GM10248 (cell line): Measurements from ENCODE around the gene ZNF423.

Source experiments
- CTCF ChIA-PET: fragments of 300-600 bp; sonication (Branson Sonifier 250); formaldehyde crosslinking; extraction: SDS; loops from one replicate; lab custom pipeline; 2021; ENCODE audit warnings: antibody characterized with exemption; lab: Yijun Ruan, JAX
- POLR2A ChIA-PET: fragments of 350-650 bp; sonication (Branson Sonifier 250); formaldehyde crosslinking; extraction: SDS; loops from one replicate; lab custom pipeline; 2020; ENCODE audit warnings: antibody characterized with exemption; lab: Yijun Ruan, JAX
- DNase-seq: peaks from one replicate; pipeline ENCODE4 v3.0.0; 2012; ENCODE audit errors: extremely low spot score
- TF ChIP-seq, protein P1 (sequence below): IDR thresholded peaks from 2 replicates; pipeline ENCODE4 v1.5.1; 2012; ENCODE audit warnings: mild to moderate bottlenecking, low read depth; ENCODE audit errors: extremely low read depth, missing control alignments, control extremely low read depth

ZNF423 gene

DNA sequence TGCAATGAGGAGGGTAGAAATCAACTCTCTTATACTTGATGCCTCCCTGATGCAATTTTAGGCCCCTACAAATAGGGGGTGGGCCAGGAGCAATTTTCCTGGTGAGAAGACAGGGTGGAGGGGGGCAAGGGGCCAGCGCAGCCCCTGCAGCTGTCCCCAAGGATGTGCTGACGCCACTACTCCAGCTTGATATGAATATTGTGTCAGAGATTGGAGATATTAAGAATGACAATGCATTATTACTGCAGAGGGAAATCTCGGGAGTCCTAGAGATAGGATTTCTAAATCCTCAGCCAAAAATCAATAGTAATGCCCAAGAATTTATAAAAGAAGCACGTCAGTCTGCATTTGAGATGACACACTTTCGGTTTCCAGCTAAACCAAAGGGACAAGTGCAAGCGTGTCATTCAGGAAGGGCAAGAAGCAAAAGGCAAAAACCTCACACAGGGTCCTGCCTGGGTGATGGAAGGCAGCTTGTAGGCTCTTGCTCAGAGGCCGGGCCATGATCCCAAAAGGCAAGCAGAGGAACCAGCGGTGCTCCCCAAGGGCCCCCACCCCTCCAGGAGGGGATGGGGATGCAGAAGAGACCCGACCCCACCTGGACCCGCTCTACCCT is 303.5 kb downstream of the ZNF423 start:
- ChIA-PET POLR2A (no interaction called here), CTCF (no interaction called here)
- no peak for DNase-seq
- TF ChIP-seq, protein P1, sequence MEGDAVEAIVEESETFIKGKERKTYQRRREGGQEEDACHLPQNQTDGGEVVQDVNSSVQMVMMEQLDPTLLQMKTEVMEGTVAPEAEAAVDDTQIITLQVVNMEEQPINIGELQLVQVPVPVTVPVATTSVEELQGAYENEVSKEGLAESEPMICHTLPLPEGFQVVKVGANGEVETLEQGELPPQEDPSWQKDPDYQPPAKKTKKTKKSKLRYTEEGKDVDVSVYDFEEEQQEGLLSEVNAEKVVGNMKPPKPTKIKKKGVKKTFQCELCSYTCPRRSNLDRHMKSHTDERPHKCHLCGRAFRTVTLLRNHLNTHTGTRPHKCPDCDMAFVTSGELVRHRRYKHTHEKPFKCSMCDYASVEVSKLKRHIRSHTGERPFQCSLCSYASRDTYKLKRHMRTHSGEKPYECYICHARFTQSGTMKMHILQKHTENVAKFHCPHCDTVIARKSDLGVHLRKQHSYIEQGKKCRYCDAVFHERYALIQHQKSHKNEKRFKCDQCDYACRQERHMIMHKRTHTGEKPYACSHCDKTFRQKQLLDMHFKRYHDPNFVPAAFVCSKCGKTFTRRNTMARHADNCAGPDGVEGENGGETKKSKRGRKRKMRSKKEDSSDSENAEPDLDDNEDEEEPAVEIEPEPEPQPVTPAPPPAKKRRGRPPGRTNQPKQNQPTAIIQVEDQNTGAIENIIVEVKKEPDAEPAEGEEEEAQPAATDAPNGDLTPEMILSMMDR = no peak

DNA sequence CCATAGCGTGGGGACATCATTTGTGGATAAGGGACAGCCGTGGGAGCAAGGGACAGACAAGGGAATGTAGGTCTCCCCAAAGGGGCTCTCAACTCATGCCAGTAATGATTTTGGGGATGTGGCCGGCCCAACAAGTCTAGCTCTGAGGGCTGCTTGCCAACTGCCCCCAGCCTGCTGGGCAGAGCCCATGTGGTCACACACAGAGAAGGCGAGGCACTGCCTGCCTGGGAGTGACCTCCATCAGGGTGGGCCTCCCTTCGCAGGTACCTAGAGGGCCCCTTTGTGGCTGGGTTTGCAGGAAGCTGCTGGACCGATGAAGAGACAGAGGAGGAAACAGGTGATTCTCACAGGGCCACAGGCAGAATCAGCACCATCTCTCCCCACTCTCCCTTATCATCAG is 305.2 kb downstream of the ZNF423 start:
- CTCF ChIA-PET = no interaction called here
- TF ChIP-seq, protein P1 = no peak
- POLR2A ChIA-PET = no interaction called here
- no peak for DNase-seq

DNA sequence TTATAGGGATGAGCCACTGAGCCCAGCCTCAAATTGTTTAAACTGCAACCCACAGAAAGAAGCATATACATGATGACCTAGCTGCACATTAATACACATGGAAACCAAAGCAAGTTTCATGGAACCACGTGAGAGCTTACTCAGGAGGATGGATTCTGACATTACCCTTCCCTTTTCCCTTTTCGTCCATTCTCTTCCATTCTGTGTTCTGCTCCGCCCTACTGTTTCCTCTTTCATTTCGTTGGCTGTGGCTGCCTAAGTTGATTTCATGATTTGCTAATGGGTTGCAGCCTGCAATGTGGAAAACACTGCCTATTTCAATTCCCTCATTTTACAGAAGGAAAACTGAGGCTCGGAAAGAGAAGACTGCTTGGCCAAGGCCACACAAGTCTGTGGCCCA is 305.8 kb downstream of the ZNF423 start:
- CTCF ChIA-PET = no interaction called here
- TF ChIP-seq, protein P1 = no peak
- DNase-seq = no peak
- POLR2A ChIA-PET = no interaction called here

DNA sequence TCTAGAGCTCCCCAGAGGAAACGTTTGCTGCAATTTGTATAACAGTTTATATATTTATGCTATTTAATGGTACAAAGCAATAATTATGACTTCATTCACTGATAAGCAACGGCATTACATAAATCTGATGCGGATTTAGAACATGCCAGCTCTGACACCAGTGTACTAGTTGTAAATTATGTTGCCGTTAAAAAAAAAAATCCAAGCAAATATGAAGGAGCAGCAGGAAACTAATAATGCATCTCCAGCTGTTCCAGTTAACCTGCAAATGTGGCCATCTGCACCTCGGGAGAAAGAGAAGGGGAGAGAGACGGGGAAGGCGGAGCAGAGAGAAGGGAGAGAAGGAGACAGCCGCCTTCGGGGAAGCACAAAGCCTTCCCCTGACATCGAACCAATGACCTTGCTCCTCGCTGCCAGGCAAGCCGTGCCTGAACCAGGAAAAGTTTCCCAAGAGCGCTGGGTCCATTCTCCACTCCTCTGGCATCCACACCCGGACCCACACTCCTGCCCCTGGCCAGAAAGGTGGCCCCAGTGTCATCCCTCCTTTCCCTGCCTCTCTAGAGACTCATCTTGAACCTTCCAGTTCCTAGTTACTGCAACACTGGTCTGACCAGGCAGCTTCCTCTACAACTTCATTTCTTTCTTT is 307.5 kb downstream of the ZNF423 start:
- no peak for DNase-seq
- ChIA-PET CTCF (no interaction called here), POLR2A (no interaction called here)
- TF ChIP-seq, protein P1 = no peak

DNA sequence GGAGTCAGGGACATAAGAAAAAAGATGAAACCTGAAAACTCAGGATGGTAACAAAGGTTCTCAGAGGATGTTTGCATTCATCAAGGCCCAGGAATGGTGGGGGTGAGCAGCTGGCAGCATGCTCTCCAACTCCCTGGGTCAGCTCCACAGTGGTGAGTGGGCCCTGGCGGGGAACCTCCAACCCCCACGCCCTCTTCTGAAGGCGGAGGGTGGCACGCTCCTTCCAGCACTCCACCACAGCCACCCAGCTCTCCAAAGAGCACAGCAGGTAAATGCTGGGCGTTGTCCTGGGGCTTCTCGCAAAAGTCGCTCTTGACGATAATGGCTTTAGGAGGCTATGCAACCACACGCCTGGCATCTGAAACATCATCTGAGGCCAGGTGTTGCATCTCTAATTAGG is 308.5 kb downstream of the ZNF423 start:
- POLR2A ChIA-PET = no interaction called here
- CTCF ChIA-PET = no interaction called here
- DNase-seq = no peak
- TF ChIP-seq, protein P1 = no peak

DNA sequence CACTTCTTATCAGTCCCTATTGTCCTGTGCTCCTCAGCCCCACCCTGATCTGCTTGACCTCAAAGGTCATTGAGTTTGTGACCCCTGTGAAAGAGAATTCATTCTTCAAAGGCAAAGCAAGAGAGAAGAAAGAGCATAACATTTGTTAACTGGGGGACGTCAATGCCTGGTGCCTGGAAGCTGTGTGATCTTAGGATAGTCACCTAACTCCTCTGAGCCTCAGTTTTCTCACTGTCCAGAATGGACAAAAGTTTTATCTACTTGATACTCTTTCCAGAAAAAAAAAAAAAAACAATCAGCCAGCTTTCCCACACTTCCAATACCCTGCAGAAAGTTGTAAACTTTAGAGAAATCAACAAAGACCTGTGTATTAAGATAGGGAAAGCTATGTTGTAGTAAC is 309.2 kb downstream of the ZNF423 start:
- no peak for DNase-seq
- POLR2A ChIA-PET = no interaction called here
- TF ChIP-seq, protein P1 = no peak
- CTCF ChIA-PET = no interaction called here
